ENCODE measurements around the gene RFTN1. TPM values are rescaled to one million over a fixed set of nuclear protein-coding genes. Genes with fewer than 3 reads are reported as not detected.

The RFTN1 gene
- total and polyA plus RNA-seq, 2 of the 8 experiments (the other 6 are each of a cell fraction or from before 2014, with no cell fraction given), result 4.6 to 6.7 TPM

GRCh38 chr3:16401273-16401672 is 112.2 kb downstream of the RFTN1 start:
- Histone ChIP-seq H3K9me3 (ENCODE audit: insufficient read depth in 2 of 2, low read depth in 1 of 2, low read length in 1 of 2) (no peaks in the 10 kb centered on the region), H3K27me3 (replicated peaks in 1 of 4; ENCODE audit: control insufficient read depth in 3 of 4, extremely low read depth in 1 of 4, insufficient read depth in 3 of 4, low read length in 3 of 4) (no peaks in the 10 kb centered on the region), H4K91ac (replicated peaks; ENCODE audit: insufficient read length, low read length) (no peak overlapping the region), H3K79me1 (ENCODE audit: low read depth, low read length) (no peaks in the 10 kb centered on the region), H2BK20ac (ENCODE audit: low read length) (no peak overlapping the region), H3K4me2 (ENCODE audit: insufficient read depth in 1 of 2, low read depth in 2 of 2, low read length in 2 of 2) (no peak overlapping the region), H4K8ac (ENCODE audit: extremely low read depth, insufficient read depth, low read length) (no peak overlapping the region), H4K20me1 (replicated peaks in 1 of 2; ENCODE audit: control insufficient read depth in 1 of 2, insufficient read depth in 2 of 2, low read length in 2 of 2) (no peaks in the 10 kb centered on the region), H2AFZ (ENCODE audit: low read length) (no peak overlapping the region), H3K14ac (ENCODE audit: insufficient read length) (no peak overlapping the region), H4K5ac (ENCODE audit: insufficient read length, low read depth, low read length) (no peak overlapping the region), H3K9ac (replicated peaks in 1 of 4; ENCODE audit: extremely low read depth in 1 of 4, low read depth in 3 of 4, low read length in 3 of 4) (no peak overlapping the region), H2BK5ac (ENCODE audit: low read depth, low read length) (no peak overlapping the region), H3K27ac (ENCODE audit: low read depth, low read length) (no peak overlapping the region), H2BK120ac (replicated peaks; ENCODE audit: low read depth, low read length) (no peak overlapping the region), H2AK5ac (ENCODE audit: low read depth, low read length) (no peak overlapping the region), H3K36me3 (ENCODE audit: control insufficient read depth in 2 of 4, insufficient read depth in 4 of 4, low read length in 3 of 4) (no peaks in the 10 kb centered on the region), H3K23ac (ENCODE audit: insufficient read length) (no peak overlapping the region), H2BK12ac (ENCODE audit: low read depth, low read length) (no peak overlapping the region), H3K56ac (replicated peaks; ENCODE audit: insufficient read length, low read depth, low read length) (no peak overlapping the region), H3K4ac (replicated peaks; ENCODE audit: insufficient read length, low read depth, low read length) (no peak overlapping the region), H3K79me2 (ENCODE audit: control insufficient read depth in 1 of 2, insufficient read depth in 2 of 2, low read length in 2 of 2) (no peaks in the 10 kb centered on the region), H3K23me2 (ENCODE audit: low read depth, low read length) (no peaks in the 10 kb centered on the region), H3K18ac (ENCODE audit: extremely low read depth, low read length) (no peak overlapping the region), H3K4me3 (ENCODE audit: extremely low read depth in 1 of 4, insufficient read depth in 2 of 4, low read depth in 3 of 4, low read length in 4 of 4) (no peak overlapping the region), H3K4me1 (replicated peaks in 1 of 4; ENCODE audit: control insufficient read depth in 3 of 4, insufficient read depth in 4 of 4, low read length in 3 of 4) (peaks cover 0 to 6% (median 2%) of the 10 kb centered on the region in 4 experiments; a peak in 4 of 7 replicates), H2BK15ac (ENCODE audit: low read length) (no peak overlapping the region)
- TF ChIP-seq CTBP2 (IDR thresholded peaks at IDR 0.05; ENCODE audit: borderline replicate concordance, insufficient read depth, insufficient read length, low read length) (no peak), BCL11A (IDR thresholded peaks at IDR 0.05; ENCODE audit: low read depth in 2 of 2, low read length in 2 of 2) (no peak), HDAC6 (IDR thresholded peaks at IDR 0.05; ENCODE audit: low read depth, low read length) (no peak), CHD1 (IDR thresholded peaks at IDR 0.05; ENCODE audit: low read depth, low read length) (no peak)
- WGBS, 2 experiments (ENCODE audit: extremely low coverage in 1 of 2, insufficient coverage in 1 of 2, insufficient read length in 1 of 2, insufficient replicate concordance in 2 of 2, low coverage in 1 of 2, low lambda C conversion rate in 2 of 2, missing lambda C conversion rate in 1 of 2), result 86% methylated on average over 5 of the region's 5 CpGs; no CpG with 5 or more reads in 1 of the 2 experiments
- DNase-seq (ENCODE audit: low read depth in 1 of 2, low spot score in 2 of 2), result no peak
- CTCF ChIA-PET (ENCODE audit: partially characterized antibody), result interaction anchor here (0.9 kb wide), 1 partner anchor 104 kb away, joined by 4 read pairs; no protein-coding TSS in a partner anchor
- no peak for FAIRE-seq
- POLR2A ChIA-PET (ENCODE audit: partially characterized antibody), result no interaction called here

Data from H1 (cell line).